Smooth muscle cell of the coronary artery (primary cell): ENCODE data around the gene CBLB. TPM values are rescaled to one million over a fixed set of nuclear protein-coding genes. Genes with fewer than 3 reads are reported as not detected.

ENCODE experiments used
- total RNA-seq: library from RNA; depleted of rRNA; stranded (reverse); fragments of >200 nt; gene quantifications from 2 replicates; pipeline ENCODE4 v1.2.3, GENCODE V29; 2014; ENCODE audit warnings: low replicate concordance

Gene CBLB
- total RNA-seq, result 17.4 and 21.5 TPM in 2 replicates

DNA sequence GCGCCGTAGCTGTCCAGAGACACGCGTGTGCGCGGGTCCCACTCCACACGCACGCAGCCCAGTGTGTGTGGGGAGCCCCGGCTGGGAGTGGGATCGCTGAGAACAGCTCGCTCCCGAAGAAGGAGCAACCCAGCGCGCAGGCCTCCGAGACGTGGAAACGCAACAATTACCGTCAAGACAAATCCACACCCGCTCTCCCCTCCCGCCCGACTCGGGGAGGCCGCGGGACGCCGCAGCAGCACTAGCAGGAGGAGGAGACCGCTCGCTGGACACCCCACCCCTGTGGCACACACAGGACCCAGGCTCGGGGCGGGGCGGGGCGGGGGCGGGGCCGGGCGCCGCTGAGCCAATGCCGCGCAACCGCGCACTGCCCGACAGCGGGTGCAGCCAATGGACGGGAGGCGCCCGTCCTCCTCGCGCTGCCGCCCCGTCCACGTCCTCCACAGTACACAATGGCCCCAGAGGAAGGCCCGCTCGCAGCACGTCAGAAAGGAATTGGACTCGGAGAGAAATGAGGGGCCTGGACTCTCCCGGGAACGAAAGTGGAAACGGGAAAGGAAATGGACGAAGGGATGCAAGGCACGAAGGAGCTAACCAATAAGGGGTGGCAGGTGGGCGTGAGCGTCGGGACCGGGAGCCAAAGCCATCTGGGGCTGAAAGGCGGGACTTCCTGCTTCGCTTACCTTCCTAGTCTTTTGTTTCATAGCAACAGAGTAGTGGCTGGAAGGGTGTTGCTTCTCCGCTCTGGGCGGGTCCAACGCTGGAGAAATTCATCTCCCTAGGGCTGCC, at the start of gene CBLB:
Gene CBLB, minus strand, starts transcription at position 271 of the 789 bp plus-strand sequence. CDS start 1,435 bp downstream, outside the sequence.

